Measurements from ENCODE around the gene LRIG1. TPM values are rescaled to one million over a fixed set of nuclear protein-coding genes. Genes with fewer than 3 reads are reported as not detected.

Gene LRIG1
- total and polyA plus RNA-seq, 2 of the 8 experiments (the other 6 are each of a cell fraction or from before 2014, with no cell fraction given), result 78.1 to 88.7 TPM

- no peak for TF ChIP-seq CHD7 (IDR thresholded peaks at IDR 0.05; ENCODE audit: insufficient replicate concordance, low read length)
- no peak for TF ChIP-seq MAX (IDR thresholded peaks at IDR 0.05)
- no peak for TF ChIP-seq SIX5 (IDR thresholded peaks at IDR 0.05; ENCODE audit: low read depth, low read length)
- no peak for TF ChIP-seq CHD1 (IDR thresholded peaks at IDR 0.05; ENCODE audit: low read depth, low read length)
- no peak for TF ChIP-seq E2F6 (IDR thresholded peaks at IDR 0.05)
- TF ChIP-seq ATF3 (IDR thresholded peaks at IDR 0.05; ENCODE audit: insufficient read depth, low read depth, low read length), result no peak
These were observed 61.0 kb downstream of the LRIG1 start (continued) for GRCh38 chr3:66439666-66440344.
